Urinary bladder (tissue), 4 donors: ENCODE data around the gene CKM. TPM values are rescaled to one million over a fixed set of nuclear protein-coding genes. Genes with fewer than 3 reads are reported as not detected.

Experiments used
- DNase-seq: peaks from one replicate; pipeline ENCODE4 v3.0.0-alpha.2; 2015; ENCODE audit errors: extremely low spot score
- H3K27ac ChIP-seq: one replicate; pipeline ENCODE4 v1.5.1; 2013; ENCODE audit warnings: low read depth, mild to moderate bottlenecking, moderate library complexity
- H3K36me3 ChIP-seq: one replicate; pipeline ENCODE4 v1.6.1; 2013; ENCODE audit warnings: mild to moderate bottlenecking, moderate library complexity; ENCODE audit not compliant: insufficient read depth
- H3K4me1 ChIP-seq: one replicate; pipeline ENCODE4 v1.6.1; 2013; ENCODE audit warnings: mild to moderate bottlenecking, moderate library complexity; ENCODE audit not compliant: insufficient read depth
- H3K4me3 ChIP-seq: one replicate; pipeline ENCODE4 v1.5.1; 2013; ENCODE audit warnings: low read depth, low read length
- WGBS: extraction: QIAGEN DNeasy Blood & Tissue Kit; methylation state at CpG from one replicate; pipeline ENCODE4 v1.1.7; 2013; 5-methylcytosine and 5-hydroxymethylcytosine counted together
- polyA plus RNA-seq: library from polyadenylated mRNA; stranded (reverse); fragments of 200-250 nt; gene quantifications from one replicate; pipeline ENCODE4 v1.2.3, GENCODE V29; 2013
- total RNA-seq: library from RNA; depleted of rRNA; stranded (reverse); fragments of >200 nt; gene quantifications from one replicate; pipeline ENCODE4 v1.2.3, GENCODE V29; 2014
- donor health status: healthy with polysubstance abuse.
- donor health status: healthy.

CKM gene
- total and polyA plus RNA-seq, 2 donors = 1.1 to 39.0 TPM

- WGBS = 92% methylated on average over 12 of the region's 12 CpGs
- Histone ChIP-seq H3K4me3 (no peak overlapping the region), H3K36me3 (peaks cover 4% of the 10 kb centered on the region), H3K27ac (no peak overlapping the region), H3K4me1 (no peaks in the 10 kb centered on the region)
- DNase-seq = no peak
Observed at GRCh38 chr19:45303269-45304060, 19.2 kb downstream of the CKM start.

GRCh38 chr19:45302416-45302815, 20.3 kb downstream of the CKM start:
- Histone ChIP-seq H3K27ac (no peak overlapping the region), H3K4me3 (no peak overlapping the region), H3K4me1 (no peaks in the 10 kb centered on the region), H3K36me3 (peaks cover 4% of the 10 kb centered on the region)
- no peak for DNase-seq
- 92% methylated on average over 27 of the region's 27 CpGs for WGBS

GRCh38 chr19:45299719-45300118, 23.0 kb downstream of the CKM start:
- WGBS = 94% methylated on average over 6 of the region's 6 CpGs
- DNase-seq = no peak
- Histone ChIP-seq H3K4me3 (no peak overlapping the region), H3K4me1 (no peaks in the 10 kb centered on the region), H3K27ac (no peak overlapping the region), H3K36me3 (peaks cover 2% of the 10 kb centered on the region)

GRCh38 chr19:45298264-45298663, 24.4 kb downstream of the CKM start:
- peaks cover 2% of the 10 kb centered on the region for H3K36me3 ChIP-seq

GRCh38 chr19:45297674-45298073, 25.0 kb downstream of the CKM start:
- H3K27ac ChIP-seq = no peak overlapping the region
- 94% methylated on average over 18 of the region's 18 CpGs for WGBS
- no peak for DNase-seq
- no peak overlapping the region for H3K4me3 ChIP-seq
- H3K36me3 ChIP-seq = peaks cover 2% of the 10 kb centered on the region
- no peaks in the 10 kb centered on the region for H3K4me1 ChIP-seq

More at GRCh38 chr19:45298264-45298663, 24.4 kb downstream of the CKM start:
- Histone ChIP-seq H3K4me3 (no peak overlapping the region), H3K4me1 (no peaks in the 10 kb centered on the region), H3K27ac (no peak overlapping the region)
- WGBS = 96% methylated on average over 5 of the region's 5 CpGs
- no peak for DNase-seq

- WGBS = 94% methylated on average over 4 of the region's 4 CpGs
- Histone ChIP-seq H3K36me3 (no peaks in the 10 kb centered on the region), H3K4me1 (no peaks in the 10 kb centered on the region), H3K4me3 (no peak overlapping the region), H3K27ac (no peak overlapping the region)
- DNase-seq = no peak
Observed at GRCh38 chr19:45296355-45296754, 26.3 kb downstream of the CKM start.

- Histone ChIP-seq H3K4me3 (no peak overlapping the region), H3K4me1 (no peaks in the 10 kb centered on the region), H3K27ac (no peak overlapping the region), H3K36me3 (peaks cover 4% of the 10 kb centered on the region)
- no peak for DNase-seq
Observed at GRCh38 chr19:45295873-45296272, 26.8 kb downstream of the CKM start.

GRCh38 chr19:45294291-45295029, 28.2 kb downstream of the CKM start:
- DNase-seq = no peak
- Histone ChIP-seq H3K27ac (no peak overlapping the region), H3K4me1 (no peaks in the 10 kb centered on the region), H3K4me3 (no peak overlapping the region), H3K36me3 (peaks cover 4% of the 10 kb centered on the region)
- WGBS = 71% methylated on average over 12 of the region's 12 CpGs

- no peak for DNase-seq
- Histone ChIP-seq H3K36me3 (peaks cover 4% of the 10 kb centered on the region), H3K27ac (no peak overlapping the region), H3K4me3 (no peak overlapping the region), H3K4me1 (no peaks in the 10 kb centered on the region)
- 88% methylated on average over 4 of the region's 4 CpGs for WGBS
Observed at GRCh38 chr19:45293682-45294081, 29.0 kb downstream of the CKM start.

- Histone ChIP-seq H3K36me3 (peaks cover 4% of the 10 kb centered on the region), H3K27ac (no peak overlapping the region)
- 96% methylated on average over 1 of the region's 1 CpG for WGBS
Observed at GRCh38 chr19:45291834-45292233, 30.8 kb downstream of the CKM start.

GRCh38 chr19:45290381-45290931, 32.2 kb downstream of the CKM start:
- Histone ChIP-seq H3K36me3 (peaks cover 4% of the 10 kb centered on the region), H3K27ac (no peak overlapping the region), H3K4me3 (no peak overlapping the region), H3K4me1 (no peaks in the 10 kb centered on the region)
- 97% methylated on average over 6 of the region's 6 CpGs for WGBS
- no peak for DNase-seq

More at GRCh38 chr19:45291834-45292233, 30.8 kb downstream of the CKM start:
- DNase-seq = no peak
- Histone ChIP-seq H3K4me3 (no peak overlapping the region), H3K4me1 (no peaks in the 10 kb centered on the region)

GRCh38 chr19:45283443-45284033, 39.1 kb downstream of the CKM start:
- Histone ChIP-seq H3K36me3 (no peaks in the 10 kb centered on the region), H3K4me3 (no peak overlapping the region), H3K4me1 (no peaks in the 10 kb centered on the region), H3K27ac (no peak overlapping the region)
- WGBS = 71% methylated on average over 7 of the region's 7 CpGs
- no peak for DNase-seq

- Histone ChIP-seq H3K36me3 (peaks cover 5% of the 10 kb centered on the region), H3K27ac (no peak overlapping the region), H3K4me1 (no peaks in the 10 kb centered on the region), H3K4me3 (no peak overlapping the region)
- WGBS = 86% methylated on average over 19 of the region's 19 CpGs
- DNase-seq = no peak
Observed at GRCh38 chr19:45280471-45280961, 42.2 kb downstream of the CKM start.
